Middle frontal gyrus (tissue), 1 donor: Measurements from ENCODE around the gene PRCP.

ENCODE experiments used
- DNase-seq: peaks from one replicate; pipeline ENCODE4 v3.0.0-alpha.2; 2015; ENCODE audit warnings: low spot score; ENCODE audit errors: extremely low spot score

The PRCP gene

GRCh38 chr11:82787981-82788380 is 112.2 kb downstream of the PRCP start:
- no peak for DNase-seq

GRCh38 chr11:82786836-82787235 is 113.4 kb downstream of the PRCP start:
- no peak for DNase-seq

- DNase-seq, result no peak
Observed at GRCh38 chr11:82786001-82786400, 114.2 kb downstream of the PRCP start.

GRCh38 chr11:82782825-82783374 is 117.3 kb downstream of the PRCP start:
- no peak for DNase-seq

- DNase-seq, result no peak
Observed at GRCh38 chr11:82778776-82779175, 121.5 kb downstream of the PRCP start.

- no peak for DNase-seq
Observed at GRCh38 chr11:82776377-82776776, 123.9 kb downstream of the PRCP start.

- no peak for DNase-seq
Observed at GRCh38 chr11:82775736-82776346, 124.4 kb downstream of the PRCP start.

- no peak for DNase-seq
Observed at GRCh38 chr11:82775218-82775617, 125.0 kb downstream of the PRCP start.
